ENCODE results near the gene CLDN6. TPM values are rescaled to one million over a fixed set of nuclear protein-coding genes. Genes with fewer than 3 reads are reported as not detected.
A peak's percentile ranks its signal among the peaks of the same experiment; 100 is the strongest.

CLDN6 gene
- not detected for total RNA-seq

GRCh38 chr16:3017794-3018506 is at the start of gene CLDN6:
Gene CLDN6 (minus strand): TSS chr16:3018183. CDS start chr16:3016021, 2,162 bp downstream.
- TF ChIP-seq, protein P1, sequence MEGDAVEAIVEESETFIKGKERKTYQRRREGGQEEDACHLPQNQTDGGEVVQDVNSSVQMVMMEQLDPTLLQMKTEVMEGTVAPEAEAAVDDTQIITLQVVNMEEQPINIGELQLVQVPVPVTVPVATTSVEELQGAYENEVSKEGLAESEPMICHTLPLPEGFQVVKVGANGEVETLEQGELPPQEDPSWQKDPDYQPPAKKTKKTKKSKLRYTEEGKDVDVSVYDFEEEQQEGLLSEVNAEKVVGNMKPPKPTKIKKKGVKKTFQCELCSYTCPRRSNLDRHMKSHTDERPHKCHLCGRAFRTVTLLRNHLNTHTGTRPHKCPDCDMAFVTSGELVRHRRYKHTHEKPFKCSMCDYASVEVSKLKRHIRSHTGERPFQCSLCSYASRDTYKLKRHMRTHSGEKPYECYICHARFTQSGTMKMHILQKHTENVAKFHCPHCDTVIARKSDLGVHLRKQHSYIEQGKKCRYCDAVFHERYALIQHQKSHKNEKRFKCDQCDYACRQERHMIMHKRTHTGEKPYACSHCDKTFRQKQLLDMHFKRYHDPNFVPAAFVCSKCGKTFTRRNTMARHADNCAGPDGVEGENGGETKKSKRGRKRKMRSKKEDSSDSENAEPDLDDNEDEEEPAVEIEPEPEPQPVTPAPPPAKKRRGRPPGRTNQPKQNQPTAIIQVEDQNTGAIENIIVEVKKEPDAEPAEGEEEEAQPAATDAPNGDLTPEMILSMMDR (IDR thresholded peaks at IDR 0.05): no peak
- TF ChIP-seq POLR2A (IDR thresholded peaks at IDR 0.05) (no peak), POLR2AphosphoS5 (IDR thresholded peaks at IDR 0.05; ENCODE audit: insufficient read depth in 1 of 2, low read depth in 1 of 2) (no peak)
- no peak for DNase-seq (ENCODE audit: extremely low spot score in 2 of 2)
- intact Hi-C loops (cut with DNase I): no loop called here
- peaks cover 32% of the 10 kb centered on the region for H3K4me1 ChIP-seq
- no peaks in the 10 kb centered on the region for H3K9me3 ChIP-seq
- no peak within 1 kb of the TSS for H3K4me3 ChIP-seq
- no peak within 1 kb of the TSS for H3K27ac ChIP-seq
- H3K36me3 ChIP-seq: no peaks in the 10 kb centered on the region
- peaks cover 5% of the 10 kb centered on the region for H3K27me3 ChIP-seq

DNA sequence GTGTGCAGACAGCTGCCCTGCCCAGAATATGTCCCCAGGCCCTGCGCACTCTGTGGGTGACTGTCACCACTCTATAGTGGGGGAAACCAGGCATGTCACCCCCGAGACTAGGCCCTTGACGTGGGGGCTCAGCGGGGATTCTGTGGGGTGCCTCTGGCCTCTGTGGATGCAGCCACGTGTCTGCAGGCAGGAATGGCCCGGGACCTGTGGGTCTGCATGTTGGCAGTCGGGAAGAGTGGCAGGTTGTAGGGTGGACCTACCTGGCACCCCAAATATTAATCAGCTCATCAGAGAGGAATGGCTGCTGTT is 48.4 kb upstream of the CLDN6 start:
- TF ChIP-seq POLR2A (IDR thresholded peaks at IDR 0.05): no peak
- no peak for TF ChIP-seq POLR2AphosphoS5 (IDR thresholded peaks at IDR 0.05; ENCODE audit: insufficient read depth in 1 of 2, low read depth in 1 of 2)
- TF ChIP-seq, protein P1 (IDR thresholded peaks at IDR 0.05): no peak
- Histone ChIP-seq H3K27me3 (no peaks in the 10 kb centered on the region), H3K4me3 (peak overlapping the region; percentile 31 to 32), H3K4me1 (peaks cover 14% of the 10 kb centered on the region), H3K27ac (peak overlapping the region; percentile 49), H3K9me3 (no peaks in the 10 kb centered on the region), H3K36me3 (no peaks in the 10 kb centered on the region)
- no peak for DNase-seq (ENCODE audit: extremely low spot score in 2 of 2)
- intact Hi-C loops (cut with DNase I): no loop called here

- H3K9me3 ChIP-seq: no peaks in the 10 kb centered on the region
- peak overlapping the region; percentile 31 to 32 for H3K4me3 ChIP-seq
- intact Hi-C loops (cut with DNase I): no loop called here
- H3K27me3 ChIP-seq: no peaks in the 10 kb centered on the region
- DNase-seq (ENCODE audit: extremely low spot score in 2 of 2): no peak
- no peaks in the 10 kb centered on the region for H3K36me3 ChIP-seq
- TF ChIP-seq, protein P1 (IDR thresholded peaks at IDR 0.05): no peak
- no peak for TF ChIP-seq POLR2A (IDR thresholded peaks at IDR 0.05)
- TF ChIP-seq POLR2AphosphoS5 (IDR thresholded peaks at IDR 0.05; ENCODE audit: insufficient read depth in 1 of 2, low read depth in 1 of 2): no peak
- peaks cover 14% of the 10 kb centered on the region for H3K4me1 ChIP-seq
- peak overlapping the region; percentile 49 for H3K27ac ChIP-seq
Measured at GRCh38 chr16:3065742-3066439, 47.9 kb upstream of the CLDN6 start.

DNA sequence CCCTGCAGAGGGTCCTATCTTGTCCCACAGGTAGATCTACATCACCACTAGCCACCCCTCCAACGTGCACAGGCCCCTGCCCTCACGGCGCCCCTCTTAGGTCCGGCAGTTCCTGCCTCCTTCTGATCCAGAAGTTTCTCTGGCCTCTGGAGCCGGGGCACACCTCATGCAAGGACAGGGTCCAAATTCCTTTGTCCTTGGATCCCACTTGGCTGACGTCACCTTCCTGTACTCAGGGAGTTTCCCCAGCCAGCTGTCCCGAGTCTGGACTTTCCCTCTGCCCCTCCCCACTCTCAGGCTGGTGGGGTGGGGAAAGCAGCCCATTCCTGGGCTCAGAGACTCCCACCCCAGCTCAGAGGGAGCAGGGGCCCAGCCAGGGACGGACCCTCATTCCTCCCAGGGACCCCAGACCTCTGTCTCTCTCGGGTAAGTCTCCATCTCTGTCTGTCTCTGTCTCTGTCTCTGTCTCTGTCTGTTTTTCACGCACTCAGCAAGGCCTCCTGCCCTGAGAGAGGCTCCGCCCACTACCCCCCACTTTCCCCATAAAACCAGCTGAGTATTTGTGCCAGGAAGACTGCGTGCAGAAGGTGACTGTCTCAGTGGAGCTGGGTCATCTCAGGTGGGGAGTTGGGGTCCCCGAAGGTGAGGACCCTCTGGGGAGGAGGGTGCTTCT is 47.2 kb upstream of the CLDN6 start, which contains the start of gene IL32:
IL32 (plus strand) TSS at position 572 of the 673 bp plus-strand sequence. CDS start 172 bp downstream, outside the sequence.
- Histone ChIP-seq H3K4me1 (peaks cover 14% of the 10 kb centered on the region), H3K4me3 (peak within 1 kb of the TSS; percentile 31 to 32), H3K27me3 (no peaks in the 10 kb centered on the region), H3K36me3 (no peaks in the 10 kb centered on the region), H3K27ac (peak within 1 kb of the TSS; percentile 49), H3K9me3 (no peaks in the 10 kb centered on the region)
- TF ChIP-seq POLR2AphosphoS5 (IDR thresholded peaks at IDR 0.05; ENCODE audit: insufficient read depth in 1 of 2, low read depth in 1 of 2) (peak in 1 of 2 donors; percentile 24), POLR2A (IDR thresholded peaks at IDR 0.05) (no peak)
- intact Hi-C loops (cut with DNase I): no loop called here
- DNase-seq (ENCODE audit: extremely low spot score in 2 of 2): no peak

DNA sequence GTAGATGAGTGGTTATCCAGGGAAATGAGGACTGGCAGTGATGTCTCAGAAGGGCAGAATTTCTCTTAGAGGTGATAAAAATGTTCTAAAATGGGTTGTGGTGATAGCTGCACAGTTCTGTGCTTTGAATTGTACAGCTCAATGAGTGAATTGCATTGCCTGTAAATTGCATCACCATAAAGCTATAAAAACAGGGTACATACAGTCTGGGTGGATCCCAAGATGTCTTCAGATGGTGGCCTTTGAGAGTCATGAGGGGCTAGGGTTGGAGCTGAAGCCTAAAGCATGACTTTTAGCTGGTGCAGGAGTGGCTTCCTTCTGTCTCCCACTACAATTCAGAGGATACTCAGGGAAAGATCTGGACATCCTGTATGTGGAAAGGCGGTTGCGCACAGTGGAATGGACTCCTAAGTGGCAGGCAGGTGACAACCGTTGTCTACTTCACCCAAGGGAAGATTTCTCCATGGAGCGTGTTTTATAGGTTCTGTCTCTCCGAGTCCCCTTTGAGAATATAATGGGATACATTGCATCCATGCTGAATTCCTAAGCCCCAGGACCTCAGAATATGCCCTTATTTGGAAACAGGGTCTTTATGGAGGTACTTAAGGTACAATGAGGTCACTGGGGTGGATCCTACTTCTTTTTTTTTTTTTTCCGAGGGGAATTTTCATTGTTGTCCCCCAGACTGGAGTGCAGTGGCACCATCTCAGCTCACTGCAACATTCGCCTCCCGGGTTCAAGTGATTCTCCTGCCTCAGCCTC is 45.8 kb upstream of the CLDN6 start:
- Histone ChIP-seq H3K4me1 (peaks cover 23% of the 10 kb centered on the region), H3K27me3 (no peaks in the 10 kb centered on the region), H3K36me3 (no peaks in the 10 kb centered on the region), H3K4me3 (no peak overlapping the region), H3K27ac (no peak overlapping the region), H3K9me3 (no peaks in the 10 kb centered on the region)
- no peak for TF ChIP-seq POLR2AphosphoS5 (IDR thresholded peaks at IDR 0.05; ENCODE audit: insufficient read depth in 1 of 2, low read depth in 1 of 2)
- DNase-seq (ENCODE audit: extremely low spot score in 2 of 2): no peak
- intact Hi-C loops (cut with DNase I): no loop called here

Data from vagina (tissue), 2 donors.